DMS 273 (cell line): ENCODE data around the gene CAMP.
"Not testable (repeated sequence)": the region's sequence is repeated elsewhere in the genome, so short reads cannot be mapped to it uniquely, and the experiment has no call there.

Source experiments
- DNase-seq: peaks from one replicate; lab custom pipeline; 2025; ENCODE audit not compliant: unreplicated experiment; lab: John Stamatoyannopoulos, UW

Gene CAMP

DNA sequence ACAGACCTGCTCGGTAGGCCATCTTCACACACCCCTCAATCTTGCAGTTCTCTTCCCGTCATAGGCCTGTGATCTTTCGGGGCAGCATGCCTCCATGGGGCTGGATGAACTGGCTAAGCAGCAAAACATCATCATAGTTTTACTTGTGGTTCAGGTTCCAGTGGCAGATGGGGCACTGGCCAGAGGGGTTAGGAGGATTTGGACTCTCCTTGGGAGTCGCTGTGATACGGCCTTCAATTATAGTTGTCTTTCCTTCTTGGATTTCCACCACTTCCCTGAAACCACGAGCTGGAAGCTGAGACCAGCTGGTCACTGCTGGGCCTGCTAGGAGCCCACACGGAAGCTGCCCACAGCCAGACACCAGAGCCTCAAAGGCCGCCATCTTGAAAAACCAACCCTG lies 33.3 kb downstream of the CAMP start:
- DNase-seq: no peak

DNA sequence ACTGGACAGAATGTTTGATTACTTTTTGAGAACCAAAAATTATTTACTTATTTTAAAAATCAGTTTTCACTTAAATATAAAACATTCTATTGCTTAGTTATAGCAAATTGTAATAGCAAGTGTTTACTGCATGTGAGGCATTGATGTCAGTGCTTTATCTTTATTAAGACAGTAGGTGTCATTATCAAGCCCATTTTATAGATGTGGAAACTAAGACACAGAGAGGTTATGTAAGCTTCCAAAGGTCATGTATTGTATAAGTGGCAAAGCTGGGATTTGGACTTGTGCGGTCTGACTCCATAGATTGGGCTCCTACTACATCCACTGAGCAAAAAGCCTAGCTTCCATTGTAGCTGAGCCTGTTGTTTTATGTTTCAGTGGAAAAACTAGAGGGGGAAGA lies 35.2 kb downstream of the CAMP start:
- no peak for DNase-seq

DNA sequence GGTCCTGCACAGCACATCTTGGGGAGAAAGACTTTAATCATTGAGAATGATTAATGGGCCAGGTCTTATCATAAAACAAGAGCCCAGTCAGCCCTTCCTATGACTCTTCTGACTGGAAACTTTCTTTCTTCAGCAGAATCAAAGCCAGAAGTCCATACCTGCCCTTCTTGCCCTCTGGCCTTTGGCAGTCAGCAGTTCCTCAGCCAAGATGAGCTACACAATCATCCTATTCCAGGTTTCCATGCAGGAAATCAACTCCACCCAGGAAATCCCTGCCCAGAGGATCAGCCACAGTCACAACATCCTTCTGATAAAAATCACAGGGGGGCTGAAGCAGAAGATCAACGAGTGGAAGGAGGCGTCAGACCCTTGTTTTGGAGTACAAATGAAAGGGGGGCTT lies 44.5 kb downstream of the CAMP start:
- DNase-seq: no peak

DNA sequence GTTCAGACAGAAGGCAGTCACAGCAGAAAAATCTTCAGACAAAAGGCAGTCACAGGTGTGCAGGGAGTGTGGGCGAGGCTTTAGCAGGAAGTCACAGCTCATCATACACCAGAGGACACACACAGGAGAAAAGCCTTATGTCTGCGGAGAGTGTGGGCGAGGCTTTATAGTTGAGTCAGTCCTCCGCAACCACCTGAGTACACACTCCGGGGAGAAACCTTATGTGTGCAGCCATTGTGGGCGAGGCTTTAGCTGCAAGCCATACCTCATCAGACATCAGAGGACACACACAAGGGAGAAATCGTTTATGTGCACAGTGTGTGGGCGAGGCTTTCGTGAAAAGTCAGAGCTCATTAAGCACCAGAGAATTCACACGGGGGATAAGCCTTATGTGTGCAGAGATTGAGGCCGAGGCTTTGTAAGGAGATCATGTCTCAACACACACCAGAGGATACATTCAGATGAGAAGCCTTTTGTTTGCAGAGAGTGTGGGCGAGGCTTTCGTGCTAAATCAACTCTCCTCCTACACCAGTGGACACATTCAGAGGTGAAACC lies 45.2 kb downstream of the CAMP start:
- no peak for DNase-seq

DNA sequence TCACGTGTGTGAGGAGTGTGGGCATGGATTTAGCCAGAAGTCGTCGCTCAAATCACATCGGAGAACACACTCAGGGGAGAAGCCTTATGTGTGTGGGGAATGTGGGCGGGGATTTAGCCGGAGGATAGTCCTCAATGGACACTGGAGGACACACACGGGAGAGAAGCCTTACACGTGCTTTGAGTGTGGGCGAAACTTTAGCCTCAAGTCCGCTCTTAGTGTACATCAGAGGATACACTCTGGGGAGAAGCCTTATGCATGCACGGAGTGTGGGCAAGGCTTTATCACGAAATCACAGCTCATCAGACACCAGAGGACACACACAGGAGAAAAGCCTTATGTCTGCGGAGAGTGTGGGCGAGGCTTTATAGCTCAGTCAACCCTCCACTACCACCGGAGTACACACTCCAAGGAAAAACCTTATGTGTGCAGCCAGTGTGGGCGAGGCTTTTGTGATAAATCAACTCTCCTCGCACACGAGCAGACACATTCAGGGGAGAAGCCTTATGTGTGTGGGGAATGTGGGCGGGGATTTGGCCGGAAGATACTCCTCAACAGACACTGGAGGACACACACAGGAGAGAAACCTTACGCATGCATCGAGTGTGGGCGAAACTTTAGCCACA lies 45.8 kb downstream of the CAMP start:
- DNase-seq: no peak

DNA sequence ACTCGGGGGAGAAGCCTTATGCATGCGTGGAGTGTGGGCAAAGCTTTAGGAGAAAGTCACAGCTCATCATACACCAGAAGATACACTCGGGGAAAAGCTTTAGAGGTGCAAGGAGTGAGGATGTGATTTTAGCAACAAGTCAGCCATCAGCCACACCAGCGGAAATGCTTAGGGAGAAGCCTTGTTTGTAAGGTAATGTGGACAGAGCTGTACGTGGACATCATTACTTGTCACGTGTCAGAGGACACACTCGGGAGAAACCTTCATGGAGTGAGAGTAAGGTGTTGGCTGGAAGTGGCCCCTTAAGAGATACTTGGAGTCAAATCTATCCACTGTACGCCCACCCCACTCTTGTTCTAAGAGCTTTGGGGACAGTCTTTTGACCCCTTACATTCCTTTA lies 46.3 kb downstream of the CAMP start:
- DNase-seq: no peak

DNA sequence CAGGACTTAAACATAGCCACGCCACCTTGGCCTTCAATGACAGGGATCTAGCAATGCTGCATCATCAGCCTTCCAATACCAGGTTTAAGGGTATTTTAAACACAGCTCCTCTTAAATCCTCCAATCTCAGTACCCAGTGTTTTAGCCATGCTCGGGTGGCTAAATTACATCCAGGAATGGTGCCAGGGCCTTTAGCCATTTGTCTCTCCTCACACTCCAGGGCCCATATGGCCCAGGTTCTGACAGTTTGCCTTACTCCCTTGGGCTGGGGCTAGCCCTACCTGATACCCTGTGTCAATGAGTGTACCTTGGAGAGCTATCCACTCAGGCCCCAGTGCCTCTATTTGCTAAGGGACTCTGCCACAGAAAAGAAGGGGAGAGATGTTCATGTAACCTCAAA lies 47.0 kb downstream of the CAMP start:
- DNase-seq: peak; percentile 43

DNA sequence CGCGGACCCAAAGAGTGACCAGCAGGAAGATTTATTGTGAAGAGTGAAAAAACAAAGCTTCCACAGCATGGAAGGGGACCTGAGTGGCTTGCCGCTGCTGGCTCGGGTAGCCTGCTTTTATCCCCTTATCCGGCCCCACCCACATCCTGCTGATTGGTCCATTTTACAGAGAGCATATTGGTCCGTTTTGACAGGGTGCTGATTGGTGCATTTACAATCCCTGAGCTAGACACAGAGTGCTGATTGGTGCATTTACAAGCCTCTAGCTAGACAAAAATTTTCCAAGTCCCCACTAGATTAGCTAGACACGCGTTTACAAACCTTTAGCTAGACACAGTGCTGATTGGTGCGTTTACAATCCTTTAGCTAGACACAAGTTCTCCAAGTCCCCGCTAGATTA lies 47.9 kb downstream of the CAMP start:
- DNase-seq: not testable (repeated sequence)

DNA sequence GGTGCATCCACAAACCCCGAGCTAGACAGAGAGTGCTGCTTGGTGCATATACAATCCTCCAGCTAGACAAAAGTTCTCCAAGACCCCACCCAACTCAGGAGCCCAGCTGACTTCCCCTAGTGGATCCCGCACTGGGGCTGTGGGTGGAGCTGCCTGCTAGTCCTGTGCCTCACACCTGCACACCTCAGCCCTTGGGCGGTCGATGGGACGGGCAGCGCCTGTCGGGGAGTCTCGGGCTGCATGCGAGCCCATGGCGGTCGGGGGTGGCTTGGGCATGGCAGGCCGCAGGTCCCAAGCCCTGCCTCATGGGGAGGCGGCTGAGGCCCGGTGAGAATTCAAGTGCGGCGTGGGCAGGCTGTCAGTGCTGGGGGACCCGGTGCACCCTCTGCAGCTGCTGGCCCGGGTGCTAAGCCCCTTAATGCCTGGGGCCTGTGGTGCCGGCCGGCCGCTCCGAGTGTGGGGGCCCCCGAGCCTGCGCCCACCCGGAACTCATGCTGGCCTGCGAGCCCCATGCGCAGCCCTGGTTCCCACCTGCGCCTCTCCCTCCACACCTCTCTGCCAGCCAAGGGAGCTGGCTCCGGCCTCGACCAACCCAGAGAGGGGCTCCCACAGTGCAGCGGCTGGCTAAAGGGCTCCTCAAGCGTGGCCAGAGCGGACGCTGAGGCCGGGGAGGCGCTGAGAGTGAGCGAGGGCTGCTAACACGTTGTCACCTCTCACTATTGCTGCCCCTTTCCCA lies 48.6 kb downstream of the CAMP start:
- DNase-seq: no peak

DNA sequence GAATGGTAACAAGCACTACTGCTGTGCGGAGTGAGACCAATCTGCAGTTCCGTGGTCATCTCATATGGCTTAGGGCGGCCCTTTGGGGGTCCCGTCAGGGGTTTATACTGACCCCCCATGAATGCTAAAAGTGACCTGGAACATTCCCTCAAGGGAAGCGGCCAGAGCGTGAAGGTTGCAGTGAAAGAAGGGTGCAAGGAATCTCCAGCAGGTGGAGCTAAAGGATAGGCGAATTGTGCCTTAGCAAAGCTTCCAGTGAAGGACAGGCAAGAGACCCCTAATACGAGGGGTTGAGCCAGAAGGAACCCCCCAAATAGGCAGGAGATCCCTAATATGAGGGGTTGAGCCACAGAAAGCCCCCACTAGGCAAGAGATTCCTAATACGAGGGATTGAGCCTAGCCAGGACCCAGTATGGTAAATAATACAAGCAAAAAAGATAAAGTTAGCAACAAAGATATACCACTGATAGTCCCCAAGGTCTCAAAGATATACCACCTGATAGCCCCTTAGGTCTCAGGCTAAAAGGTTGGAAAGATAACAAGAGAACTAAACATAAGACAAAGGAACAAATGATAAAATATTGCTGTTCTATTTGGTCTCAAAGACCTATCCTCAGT lies 50.4 kb downstream of the CAMP start:
- peak; percentile 79 for DNase-seq

DNA sequence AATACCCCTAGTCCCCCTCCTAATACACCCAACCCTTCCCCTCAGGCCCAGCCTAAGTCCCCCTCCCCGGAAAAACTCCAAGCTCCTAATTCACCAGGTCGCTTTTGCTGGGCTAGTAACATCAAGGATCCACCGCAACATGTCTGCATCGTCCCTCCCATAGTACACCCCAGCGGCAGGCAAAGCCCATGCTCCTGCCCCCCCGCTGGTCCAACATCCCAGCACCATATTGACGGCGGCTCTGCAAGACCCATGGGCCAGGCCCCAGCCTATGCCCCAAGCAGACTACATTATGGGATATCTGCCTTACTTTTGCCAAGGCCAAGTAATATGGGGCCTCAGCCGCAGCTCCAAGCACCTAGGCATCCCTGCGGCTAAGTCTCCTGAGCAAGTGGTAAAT lies 51.2 kb downstream of the CAMP start:
- DNase-seq: no peak
